ENCODE results near the gene MAD2L1.

GRCh38 chr4:120055162-120055561 lies 11.5 kb downstream of the MAD2L1 start:
- no peak for TF ChIP-seq POLR2A (IDR thresholded peaks at IDR 0.05)
- no peak for TF ChIP-seq CTCF (IDR thresholded peaks at IDR 0.05)
- peak in 1 of 3 donors; percentile 60 for TF ChIP-seq POLR2AphosphoS5 (IDR thresholded peaks at IDR 0.05)
- no peak for TF ChIP-seq EP300 (IDR thresholded peaks at IDR 0.05)

Measured in stomach (tissue), 4 donors.